Kidney tubule cell (primary cell): Measurements from ENCODE around the gene POLR3K.
"Not testable (repeated sequence)": the region's sequence is repeated elsewhere in the genome, so short reads cannot be mapped to it uniquely, and the experiment has no call there.

ENCODE experiments used
- DNase-seq: peaks from one replicate; pipeline ENCODE4 v3.0.0-alpha.2; 2018; ENCODE audit warnings: low spot score

POLR3K gene

DNA sequence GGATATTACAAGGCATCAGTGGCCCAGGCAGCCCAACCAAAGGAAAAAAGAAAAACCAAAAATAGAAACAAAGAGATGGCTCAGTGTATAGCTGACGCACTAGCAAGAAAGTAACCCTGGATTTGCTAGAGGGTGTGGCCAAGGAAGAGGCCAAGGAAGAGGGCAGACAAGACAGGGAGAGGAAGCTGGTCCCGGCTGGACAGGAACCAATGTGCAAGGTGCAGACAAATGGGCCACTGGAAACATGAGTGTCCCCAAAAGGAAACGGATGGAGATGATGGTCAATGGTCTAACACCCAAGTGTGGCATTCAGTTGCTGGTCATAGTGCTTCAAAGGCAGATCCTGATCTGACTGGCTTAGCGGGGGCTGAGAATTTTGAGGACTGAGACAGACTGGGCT, 10.7 kb downstream of the POLR3K start:
- DNase-seq, result no peak

GRCh38 chr16:42069-42457, 11.3 kb downstream of the POLR3K start:
- DNase-seq, result no peak

GRCh38 chr16:41439-42068, 11.9 kb downstream of the POLR3K start:
- DNase-seq, result no peak

DNA sequence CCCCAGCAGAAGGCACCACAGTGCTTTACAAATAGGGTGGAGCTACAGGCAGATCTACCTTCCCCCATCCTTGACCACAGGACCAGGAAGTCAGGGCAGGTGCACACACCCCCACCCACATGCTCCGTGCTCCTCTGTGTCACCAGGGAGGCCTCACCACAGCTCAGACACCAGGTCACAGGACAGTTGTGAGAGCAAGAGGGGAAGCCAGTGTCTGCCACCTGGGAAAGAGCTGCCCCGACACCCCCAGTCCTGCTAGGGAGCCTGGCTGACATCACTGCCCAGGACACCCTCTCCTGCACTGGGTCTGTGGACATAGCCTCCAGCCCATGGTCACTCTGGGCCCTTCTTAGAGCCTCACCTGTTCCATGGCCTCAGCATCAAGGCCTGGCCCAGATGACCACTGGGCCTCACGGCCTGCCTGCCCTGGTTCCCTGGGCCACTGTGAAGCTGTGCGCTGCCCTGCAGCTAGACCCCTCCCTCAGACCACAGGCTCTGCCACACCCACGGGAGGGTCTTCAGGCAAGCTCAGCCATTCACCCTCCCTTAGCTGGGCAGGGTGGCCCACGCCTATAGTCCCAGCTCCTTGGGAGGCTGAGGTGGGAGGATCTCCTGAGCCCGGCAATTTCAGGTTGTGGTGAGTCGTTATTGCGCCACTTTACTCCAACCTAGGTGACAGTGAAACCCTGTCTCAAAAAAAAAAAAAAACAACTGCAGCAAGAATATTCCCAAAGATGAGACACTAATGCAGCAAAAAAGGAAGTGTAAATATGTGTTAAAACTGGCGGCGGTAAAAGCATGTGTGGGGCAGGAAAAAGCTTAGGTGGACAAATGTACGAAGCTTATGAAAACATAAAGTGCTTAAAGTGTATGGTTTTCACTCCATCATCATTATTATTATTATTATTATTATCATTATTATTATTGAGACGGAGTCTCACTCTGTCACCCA, 14.2 kb downstream of the POLR3K start:
- peak; percentile 89 for DNase-seq

GRCh38 chr16:38206-38605, 15.2 kb downstream of the POLR3K start:
- not testable (repeated sequence) for DNase-seq

- no peak for DNase-seq
Measured at GRCh38 chr16:37511-37910, 15.9 kb downstream of the POLR3K start.

DNA sequence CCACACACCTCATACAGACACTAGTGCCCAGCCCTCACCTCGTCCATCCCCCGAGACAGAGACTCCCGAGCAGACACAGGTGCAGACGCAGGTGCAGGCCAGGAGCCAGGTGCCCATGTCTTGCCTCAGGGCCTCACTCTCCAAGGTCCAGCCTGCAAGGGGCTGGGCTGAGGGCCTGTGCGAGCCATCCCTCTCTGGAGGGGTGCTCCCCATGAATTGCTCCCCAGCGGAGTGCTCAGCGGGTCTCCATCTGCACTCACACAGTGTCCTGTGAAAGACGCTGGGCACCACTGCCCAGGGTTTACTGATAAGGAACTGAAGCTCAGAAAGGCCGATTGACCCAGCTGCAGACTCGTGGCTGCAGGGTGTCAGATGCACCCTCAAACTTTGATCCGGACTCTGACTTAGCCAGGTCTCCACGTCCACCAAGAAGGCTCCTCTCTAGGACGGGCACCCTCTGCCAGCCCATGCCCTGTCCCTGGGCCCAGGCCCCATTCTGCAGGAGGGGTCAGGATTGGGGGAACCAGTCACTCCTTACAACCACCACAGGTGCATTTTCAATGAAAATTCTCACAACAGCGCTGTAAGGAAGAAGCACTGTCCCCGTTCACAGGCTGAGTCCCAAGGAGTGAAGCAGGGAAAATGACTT, 16.9 kb downstream of the POLR3K start:
- DNase-seq, result no peak

GRCh38 chr16:35678-36305, 17.6 kb downstream of the POLR3K start:
- no peak for DNase-seq

DNA sequence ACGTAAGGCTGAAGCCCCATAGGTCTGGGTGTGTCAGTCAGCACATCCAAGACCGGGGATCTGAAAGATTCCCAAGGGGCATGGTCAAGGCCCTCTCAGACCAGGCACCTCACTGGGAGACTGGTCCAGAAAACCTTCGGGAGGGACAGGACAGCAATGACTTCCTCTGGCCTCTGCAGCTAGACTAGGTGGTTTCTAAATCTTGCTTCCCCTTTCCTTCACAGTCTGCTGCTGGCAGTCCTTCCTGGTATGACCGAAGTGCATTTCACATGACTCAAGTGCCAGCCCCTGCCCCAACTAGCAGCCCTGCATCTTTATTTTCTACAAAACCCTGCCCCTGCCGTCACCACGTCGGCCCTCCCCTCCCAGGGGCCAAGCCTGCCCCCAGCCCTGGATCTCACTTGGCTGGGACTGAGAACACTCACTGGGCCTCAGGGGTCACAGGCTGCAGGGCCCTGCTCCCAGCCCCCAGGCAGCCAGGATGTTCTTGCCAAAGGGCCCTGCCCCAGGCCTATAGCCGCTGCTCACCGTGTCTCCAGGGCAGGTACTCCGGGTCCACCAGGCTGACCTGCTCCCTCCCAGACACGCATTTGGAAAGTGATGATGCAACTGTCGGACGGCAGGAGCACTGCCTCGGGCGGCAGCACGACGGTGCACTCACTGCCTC, 18.3 kb downstream of the POLR3K start:
- DNase-seq, result peak; percentile 30

- no peak for DNase-seq
Measured at GRCh38 chr16:34648-34987, 18.8 kb downstream of the POLR3K start.

GRCh38 chr16:33877-34647, 19.3 kb downstream of the POLR3K start:
- no peak for DNase-seq

GRCh38 chr16:33154-33876, 20.1 kb downstream of the POLR3K start:
- DNase-seq, result not testable (repeated sequence)

- DNase-seq, result not testable (repeated sequence)
Measured at GRCh38 chr16:30627-31026, 22.8 kb downstream of the POLR3K start.

GRCh38 chr16:25926-26348, 27.5 kb downstream of the POLR3K start:
- not testable (repeated sequence) for DNase-seq

DNA sequence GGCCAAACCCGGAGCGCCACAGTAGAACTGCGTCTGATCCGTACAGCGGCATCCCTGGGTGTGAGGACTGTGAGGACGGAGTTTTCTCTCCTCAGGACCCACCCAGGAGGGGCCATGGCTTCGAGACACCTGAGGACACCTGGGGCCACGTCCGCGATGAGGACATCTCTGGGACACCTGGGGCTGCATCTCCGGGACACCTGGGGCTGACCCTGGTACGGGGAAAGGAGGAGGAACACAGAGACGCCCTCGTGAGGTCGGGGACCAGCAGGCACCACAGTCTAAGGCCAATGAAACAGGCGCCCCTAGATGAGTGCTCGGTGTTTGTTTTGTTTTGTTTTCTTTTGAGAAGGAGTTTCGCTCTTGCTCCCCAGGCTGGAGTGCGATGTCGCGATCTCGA, 29.3 kb downstream of the POLR3K start:
- not testable (repeated sequence) for DNase-seq

DNA sequence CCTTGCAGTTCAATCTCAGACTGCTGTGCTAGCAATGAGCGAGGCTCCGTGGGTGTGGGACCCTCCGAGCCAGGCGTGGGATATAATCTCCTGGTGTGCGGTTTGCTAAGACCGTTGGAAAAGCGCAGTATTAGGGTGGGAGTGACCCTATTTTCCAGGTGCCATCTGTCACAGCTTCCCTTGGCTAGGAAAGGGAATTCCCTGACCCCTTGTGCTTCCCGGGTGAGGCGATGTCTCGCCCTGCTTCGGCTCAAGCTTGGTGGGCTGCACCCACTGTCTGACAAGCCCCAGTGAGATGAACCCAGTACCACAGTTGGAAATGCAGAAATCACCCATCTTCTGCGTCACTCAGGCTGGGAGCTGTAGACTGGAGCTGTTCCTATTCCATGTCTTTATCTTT, 32.5 kb downstream of the POLR3K start:
- not testable (repeated sequence) for DNase-seq

- not testable (repeated sequence) for DNase-seq
Measured at GRCh38 chr16:17062-17765, 36.2 kb downstream of the POLR3K start.

DNA sequence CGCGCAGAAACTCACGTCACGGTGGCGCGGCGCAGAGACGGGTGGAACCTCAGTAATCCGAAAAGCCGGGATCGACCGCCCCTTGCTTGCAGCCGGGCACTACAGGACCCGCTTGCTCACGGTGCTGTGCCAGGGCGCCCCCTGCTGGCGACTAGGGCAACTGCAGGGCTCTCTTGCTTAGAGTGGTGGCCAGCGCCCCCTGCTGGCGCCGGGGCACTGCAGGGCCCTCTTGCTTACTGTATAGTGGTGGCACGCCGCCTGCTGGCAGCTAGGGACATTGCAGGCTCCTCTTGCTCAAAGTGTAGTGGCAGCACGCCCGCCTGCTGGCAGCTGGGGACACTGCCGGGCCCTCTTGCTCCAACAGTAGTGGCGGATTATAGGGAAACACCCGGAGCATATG, 42.6 kb downstream of the POLR3K start:
- not testable (repeated sequence) for DNase-seq

GRCh38 chr16:9903-10665, 43.3 kb downstream of the POLR3K start:
- no peak for DNase-seq
